GM23248 (cell line): Measurements from ENCODE around the gene LOXL3. TPM values are rescaled to one million over a fixed set of nuclear protein-coding genes. Genes with fewer than 3 reads are reported as not detected.
"Not testable (repeated sequence)": the region's sequence is repeated elsewhere in the genome, so short reads cannot be mapped to it uniquely, and the experiment has no call there.

Experiments used
- DNase-seq: peaks from one replicate; pipeline ENCODE4 v3.0.0-alpha.2; 2015
- H2AFZ ChIP-seq: fragments of 200-600 bp; sonication (generic); 2 replicates; pipeline ENCODE4 v1.6.1; 2016; ENCODE audit warnings: antibody characterized with exemption
- H3F3A ChIP-seq: fragments of 200-600 bp; sonication (generic); 2 replicates; pipeline ENCODE4 v1.6.1; 2016; ENCODE audit warnings: mild to moderate bottlenecking, antibody characterized with exemption, mixed run types; ENCODE audit not compliant: insufficient read depth
- H3K27ac ChIP-seq: fragments of 200-600 bp; sonication (generic); 2 replicates; pipeline ENCODE4 v1.5.1; 2016; ENCODE audit warnings: mild to moderate bottlenecking
- H3K27me3 ChIP-seq: fragments of 200-600 bp; sonication (generic); replicated peaks from 2 replicates; pipeline ENCODE4 v1.6.1; 2016; ENCODE audit warnings: mild to moderate bottlenecking; ENCODE audit not compliant: insufficient read depth
- H3K36me3 ChIP-seq: fragments of 200-600 bp; sonication (generic); 2 replicates; pipeline ENCODE4 v1.6.1; 2016; ENCODE audit warnings: low read depth, mild to moderate bottlenecking
- H3K4me1 ChIP-seq: fragments of 200-600 bp; sonication (generic); 2 replicates; pipeline ENCODE4 v1.6.1; 2016; ENCODE audit warnings: mild to moderate bottlenecking; ENCODE audit not compliant: insufficient read depth
- H3K4me2 ChIP-seq: fragments of 200-600 bp; sonication (generic); one replicate; pipeline ENCODE4 v1.6.1; 2016; ENCODE audit warnings: mild to moderate bottlenecking; ENCODE audit not compliant: unreplicated experiment
- H3K4me3 ChIP-seq: fragments of 200-600 bp; sonication (generic); 2 replicates; pipeline ENCODE4 v1.5.1; 2016; ENCODE audit warnings: mild to moderate bottlenecking
- H3K79me2 ChIP-seq: fragments of 200-600 bp; sonication (generic); 2 replicates; pipeline ENCODE4 v1.6.1; 2016; ENCODE audit warnings: mild to moderate bottlenecking; ENCODE audit not compliant: insufficient read depth
- H3K9ac ChIP-seq: fragments of 200-600 bp; sonication (generic); 2 replicates; pipeline ENCODE4 v1.6.1; 2016; ENCODE audit warnings: mild to moderate bottlenecking
- H3K9me2 ChIP-seq: fragments of 200-600 bp; sonication (generic); 2 replicates; pipeline ENCODE4 v1.6.1; 2016; ENCODE audit warnings: mixed run types, mild to moderate bottlenecking, moderate library complexity; ENCODE audit not compliant: insufficient read depth
- H3K9me3 ChIP-seq: fragments of 200-600 bp; sonication (generic); one replicate; pipeline ENCODE4 v1.6.1; 2017; ENCODE audit warnings: low read depth
- H4K20me1 ChIP-seq: fragments of 200-600 bp; sonication (generic); 2 replicates; pipeline ENCODE4 v1.6.0; 2016; ENCODE audit not compliant: insufficient read depth
- EZH2 ChIP-seq: fragments of 200-600 bp; sonication (generic); IDR thresholded peaks from 2 replicates; pipeline ENCODE4 v1.6.1; 2018; ENCODE audit warnings: antibody characterized with exemption, mild to moderate bottlenecking; ENCODE audit not compliant: insufficient read depth, poor library complexity, severe bottlenecking
- EZH2phosphoT487 ChIP-seq: fragments of 200-600 bp; sonication (generic); IDR thresholded peaks from 2 replicates; pipeline ENCODE4 v1.6.1; 2018; ENCODE audit warnings: antibody characterized with exemption, moderate library complexity, mild to moderate bottlenecking, low read depth; ENCODE audit not compliant: insufficient read depth
- WGBS, 2 experiments: methylation state at CpG; one replicate each; pipeline ENCODE4 v1.1.6; 2015 to 2017; ENCODE audit warnings: low lambda C conversion rate in 2 of 2, low coverage in 1 of 2; ENCODE audit errors: missing lambda C conversion rate in 2 of 2; 5-methylcytosine and 5-hydroxymethylcytosine counted together
- in situ Hi-C: fragments of 300-500 bp; cut with MboI; formaldehyde crosslinking; loops from 2 replicates; pipeline ENCODE4 v1.15.0; 2020
- polyA plus RNA-seq: library from polyadenylated mRNA; unstranded; fragments of >200 nt; fragmentation: Nextera tagmentation; extraction: Ambion mirVana; gene quantifications from 2 replicates; pipeline ENCODE4 v1.2.1, GENCODE V29; 2016
- total RNA-seq: library from RNA; depleted of rRNA; stranded (reverse); fragments of >200 nt; shearing (Covaris generic); gene quantifications from 2 replicates; pipeline ENCODE4 v1.2.3, GENCODE V29; 2014

LOXL3 gene
- total and polyA plus RNA-seq, 2 experiments from 2014 or later = 52.4 to 55.2 TPM

- H3K36me3 ChIP-seq = peaks cover 4% of the 10 kb centered on the region; the same call in 1 of the 2 replicates
- H3K4me2 ChIP-seq = no peak overlapping the region
- H3K9me3 ChIP-seq = no peaks in the 10 kb centered on the region
- H3K27me3 ChIP-seq = no peaks in the 10 kb centered on the region
- no peaks in the 10 kb centered on the region for H3K9me2 ChIP-seq
- H3K4me3 ChIP-seq = no peak overlapping the region
- H4K20me1 ChIP-seq = no peaks in the 10 kb centered on the region
- in situ Hi-C loops = no loop called here
- no peak overlapping the region for H2AFZ ChIP-seq
- H3K27ac ChIP-seq = no peak overlapping the region
- WGBS, 2 experiments = 95 to 96% methylated on average over 12 of the region's 12 CpGs
- peaks cover 10% of the 10 kb centered on the region for H3F3A ChIP-seq
- no peak overlapping the region for H3K9ac ChIP-seq
- H3K79me2 ChIP-seq = peaks cover 13% of the 10 kb centered on the region
- TF ChIP-seq EZH2 = no peak
- no peak for TF ChIP-seq EZH2phosphoT487
- DNase-seq = no peak
- H3K4me1 ChIP-seq = peaks cover 18% of the 10 kb centered on the region
These were observed 61.8 kb downstream of the LOXL3 start for GRCh38 chr2:74491648-74492544.

- in situ Hi-C loops = no loop called here
- Histone ChIP-seq H3F3A (peaks cover 19% of the 10 kb centered on the region), H3K27ac (no peak overlapping the region), H4K20me1 (no peaks in the 10 kb centered on the region), H2AFZ (no peak overlapping the region), H3K9me3 (no peaks in the 10 kb centered on the region), H3K4me2 (no peak overlapping the region), H3K9me2 (no peaks in the 10 kb centered on the region), H3K4me1 (peaks cover 18% of the 10 kb centered on the region), H3K79me2 (peaks cover 33% of the 10 kb centered on the region), H3K36me3 (peaks cover 4% of the 10 kb centered on the region; the same call in 1 of the 2 replicates), H3K9ac (no peak overlapping the region), H3K27me3 (no peaks in the 10 kb centered on the region), H3K4me3 (no peak overlapping the region)
- DNase-seq = no peak
- TF ChIP-seq EZH2 (no peak), EZH2phosphoT487 (no peak)
- WGBS, 2 experiments = 86 to 94% methylated on average over 7 to 9 of the region's 9 CpGs
These were observed 63.8 kb downstream of the LOXL3 start for GRCh38 chr2:74489906-74490305.

- Histone ChIP-seq H2AFZ (no peak overlapping the region), H3K4me1 (peaks cover 22% of the 10 kb centered on the region), H3K9me3 (no peaks in the 10 kb centered on the region), H3K4me2 (peak overlapping the region; percentile 55), H3K9me2 (no peaks in the 10 kb centered on the region), H3K4me3 (no peak overlapping the region), H4K20me1 (no peaks in the 10 kb centered on the region), H3K9ac (no peak overlapping the region), H3K36me3 (peaks cover 4% of the 10 kb centered on the region; the same call in 1 of the 2 replicates), H3K27ac (peak overlapping the region; percentile 48), H3F3A (peaks cover 19% of the 10 kb centered on the region), H3K27me3 (no peaks in the 10 kb centered on the region), H3K79me2 (peaks cover 44% of the 10 kb centered on the region)
- in situ Hi-C loops = no loop called here
- 85 to 87% methylated on average over 9 of the region's 9 CpGs for WGBS, 2 experiments
- no peak for DNase-seq
- no peak for TF ChIP-seq EZH2
These were observed 64.9 kb downstream of the LOXL3 start for GRCh38 chr2:74488643-74489481.

GRCh38 chr2:74486141-74486540 is 67.6 kb downstream of the LOXL3 start:
- Histone ChIP-seq H3K9ac (no peak overlapping the region), H3K27ac (no peak overlapping the region), H3K9me3 (no peaks in the 10 kb centered on the region), H3K27me3 (no peaks in the 10 kb centered on the region), H3K4me3 (no peak overlapping the region), H3K36me3 (no peaks in the 10 kb centered on the region), H2AFZ (no peak overlapping the region), H3K4me2 (no peak overlapping the region), H3K79me2 (peaks cover 66% of the 10 kb centered on the region), H3K9me2 (no peaks in the 10 kb centered on the region), H3K4me1 (peaks cover 32% of the 10 kb centered on the region), H4K20me1 (no peaks in the 10 kb centered on the region), H3F3A (peaks cover 19% of the 10 kb centered on the region)
- in situ Hi-C loops = no loop called here
- 87 to 94% methylated on average over 2 of the region's 2 CpGs for WGBS, 2 experiments
- DNase-seq = no peak
- TF ChIP-seq EZH2 = no peak
- no peak for TF ChIP-seq EZH2phosphoT487

- H3K4me3 ChIP-seq = peak overlapping the region; percentile 99
- H2AFZ ChIP-seq = peak overlapping the region; percentile 96
- H3K27ac ChIP-seq, H3K36me3 ChIP-seq, H4K20me1 ChIP-seq, H3K27me3 ChIP-seq, DNase-seq, H3K9me3 ChIP-seq, H3K9me2 ChIP-seq, in situ Hi-C loops: not testable (repeated sequence)
- H3K4me2 ChIP-seq = peak overlapping the region; percentile 97
- H3K4me1 ChIP-seq = peaks cover 32% of the 10 kb centered on the region
- peaks cover 19% of the 10 kb centered on the region for H3F3A ChIP-seq
- H3K79me2 ChIP-seq = peaks cover 81% of the 10 kb centered on the region
- H3K9ac ChIP-seq = peak overlapping the region; percentile 85
- 54 to 58% methylated on average over 18 to 19 of the region's 19 CpGs for WGBS, 2 experiments
These were observed 70.0 kb downstream of the LOXL3 start for GRCh38 chr2:74483675-74484164.
